ENCODE results near the gene LIN54. TPM values are rescaled to one million over a fixed set of nuclear protein-coding genes. Genes with fewer than 3 reads are reported as not detected.
"Not testable (repeated sequence)": the region's sequence is repeated elsewhere in the genome, so short reads cannot be mapped to it uniquely, and the experiment has no call there.

LIN54 gene
- total RNA-seq = 10 to 100 TPM; 21.0 to 25.2 TPM

DNA sequence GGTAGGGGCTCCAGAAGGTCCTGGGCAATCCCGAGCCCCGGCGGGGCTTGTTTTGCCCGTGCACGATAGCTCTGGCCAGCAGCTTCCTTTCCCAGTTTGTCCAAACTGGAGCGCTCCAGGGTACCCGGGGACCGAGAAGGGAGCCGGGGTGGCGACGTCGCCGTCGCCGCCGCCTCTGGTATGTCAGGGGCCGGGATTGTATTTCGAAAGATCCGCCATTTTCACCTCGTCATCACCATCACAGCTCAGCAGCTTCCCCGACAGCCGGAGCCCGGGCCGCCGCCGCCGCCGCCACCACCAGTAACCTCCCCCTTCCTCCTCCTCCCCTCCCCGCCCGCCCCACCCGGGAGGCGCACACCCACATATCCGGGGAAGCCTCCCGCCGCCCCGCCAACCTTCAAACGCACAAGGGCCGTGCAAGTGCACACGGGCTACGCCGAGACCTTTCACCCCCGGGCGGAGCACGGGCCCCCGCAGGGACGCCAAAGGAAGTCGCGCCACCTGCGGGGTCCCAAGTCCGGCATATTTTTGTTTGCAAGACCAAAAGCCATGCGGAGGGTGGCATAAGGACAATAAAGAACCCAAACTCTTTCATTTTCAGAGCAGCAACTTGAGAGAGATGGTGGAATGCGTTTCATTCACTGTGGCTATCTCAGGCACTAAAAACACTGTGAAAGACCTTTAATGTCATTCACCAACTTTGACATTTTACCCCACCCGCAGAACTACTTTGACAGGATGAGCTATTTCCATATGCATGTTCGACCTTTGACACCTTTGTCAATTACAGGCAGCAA lies at the start of gene LIN54:
Gene LIN54, minus strand, starts transcription at position 302 of the 797 bp plus-strand sequence. CDS start 25,979 bp downstream, outside the sequence.
- Mint-ChIP-seq H3K4me3 (peak within 1 kb of the TSS; percentile 93), H3K9me3 (no peaks in the 10 kb centered on the region), H3K4me1 (ENCODE audit: low read depth in 2 of 2) (peaks cover 53 to 55% of the 10 kb centered on the region in 2 donors), H3K36me3 (no peaks in the 10 kb centered on the region), H3K27ac (peak within 1 kb of the TSS; percentile 90 to 99), H3K27me3 (no peaks in the 10 kb centered on the region)
- ATAC-seq = peak; percentile 74 to 80
- peak; percentile 92 for DNase-seq (ENCODE audit: low spot score)

DNA sequence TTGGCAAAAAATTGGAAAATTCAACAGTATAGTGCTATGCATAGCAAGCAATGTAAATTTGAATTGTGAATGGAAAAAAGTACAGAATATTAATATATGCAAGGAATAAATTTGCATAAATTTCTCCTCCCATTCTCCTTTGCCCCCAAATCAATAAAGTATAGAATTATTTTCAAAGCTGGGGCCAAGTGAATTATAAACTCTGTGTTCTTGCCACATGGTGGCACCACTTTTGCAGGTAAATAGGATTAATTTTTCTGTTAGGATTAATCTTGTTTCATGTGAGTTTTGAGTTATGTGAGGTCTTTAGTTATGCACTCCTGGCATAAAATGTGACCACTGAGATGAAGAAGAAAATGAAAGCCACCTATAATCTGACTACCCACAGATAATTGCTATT lies 44.3 kb upstream of the LIN54 start:
- Mint-ChIP-seq H3K36me3 (peaks cover 17% of the 10 kb centered on the region), H3K27me3 (no peaks in the 10 kb centered on the region)

DNA sequence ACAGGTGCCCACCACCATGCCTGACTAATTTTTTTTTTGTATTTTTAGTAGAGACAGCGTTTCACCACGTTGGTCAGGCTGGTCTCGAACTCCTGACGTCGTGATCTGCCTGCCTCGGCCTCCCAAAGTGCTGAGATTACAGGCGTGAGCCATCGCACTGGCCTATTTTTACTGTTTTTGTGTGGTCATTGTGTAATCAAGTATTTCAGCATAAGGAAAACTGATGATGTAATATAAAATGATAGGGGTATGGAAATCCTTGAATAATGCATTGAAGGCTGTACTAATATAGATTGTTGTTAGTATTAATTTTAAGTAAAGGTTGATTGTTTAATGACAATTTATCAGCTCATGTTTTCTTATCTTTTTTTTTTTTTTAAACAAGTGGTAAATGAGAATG lies 38.2 kb upstream of the LIN54 start:
- H3K27me3 Mint-ChIP-seq; H3K9me3 Mint-ChIP-seq; H3K4me3 Mint-ChIP-seq; ATAC-seq; H3K4me1 Mint-ChIP-seq (ENCODE audit: low read depth in 2 of 2); DNase-seq (ENCODE audit: low spot score); H3K27ac Mint-ChIP-seq: not testable (repeated sequence)
- H3K36me3 Mint-ChIP-seq = peaks cover 15% of the 10 kb centered on the region

More for the DNA sequence above, 44.3 kb upstream of the LIN54 start:
- ATAC-seq (no peak), DNase-seq (ENCODE audit: low spot score) (no peak)
- no peak overlapping the region for H3K4me3 Mint-ChIP-seq
- no peaks in the 10 kb centered on the region for H3K9me3 Mint-ChIP-seq
- H3K4me1 Mint-ChIP-seq (ENCODE audit: low read depth in 2 of 2) = no peaks in the 10 kb centered on the region
- H3K27ac Mint-ChIP-seq = no peak overlapping the region

DNA sequence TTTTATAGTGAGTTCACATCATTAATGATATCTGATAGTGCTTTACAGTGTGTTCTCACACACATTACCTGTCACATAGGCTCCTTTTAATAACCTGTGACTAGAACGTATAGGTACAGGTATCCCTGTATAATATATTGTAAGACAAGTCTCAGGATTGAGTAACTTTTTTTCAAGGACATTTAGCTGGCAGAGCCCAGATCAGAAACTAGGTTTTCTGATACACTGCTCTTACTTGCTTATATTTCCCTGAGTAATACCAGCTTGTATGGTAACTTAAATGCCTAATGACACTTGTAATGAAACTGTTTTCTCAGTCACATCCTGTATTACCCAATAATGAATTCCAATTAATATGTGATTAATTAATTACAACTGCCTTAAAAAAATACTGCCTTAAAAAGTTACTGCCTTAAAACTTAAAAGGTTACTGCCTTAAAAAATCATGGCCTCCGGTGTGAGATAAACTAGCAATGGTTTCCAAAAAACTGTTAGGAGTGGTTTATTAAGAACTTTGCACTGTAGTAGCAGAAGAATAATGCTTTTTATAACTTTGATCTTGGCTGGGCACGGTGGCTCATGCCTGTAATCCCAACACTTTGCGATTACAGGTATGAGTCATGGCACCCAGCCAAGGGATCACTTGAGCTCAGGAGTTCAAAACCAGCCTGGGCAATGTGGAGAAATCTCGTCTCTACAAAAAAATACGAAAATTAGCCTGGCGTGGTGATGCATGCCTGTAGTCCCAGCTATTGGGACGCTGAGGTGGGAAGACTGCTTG lies 36.3 kb upstream of the LIN54 start:
- Mint-ChIP-seq H3K27me3 (no peaks in the 10 kb centered on the region), H3K36me3 (peaks cover 6% of the 10 kb centered on the region), H3K27ac (no peak overlapping the region), H3K4me1 (ENCODE audit: low read depth in 2 of 2) (peaks cover 0 to 5% of the 10 kb centered on the region in 2 donors), H3K4me3 (no peak overlapping the region), H3K9me3 (no peaks in the 10 kb centered on the region)
- ATAC-seq (no peak), DNase-seq (ENCODE audit: low spot score) (no peak)

DNA sequence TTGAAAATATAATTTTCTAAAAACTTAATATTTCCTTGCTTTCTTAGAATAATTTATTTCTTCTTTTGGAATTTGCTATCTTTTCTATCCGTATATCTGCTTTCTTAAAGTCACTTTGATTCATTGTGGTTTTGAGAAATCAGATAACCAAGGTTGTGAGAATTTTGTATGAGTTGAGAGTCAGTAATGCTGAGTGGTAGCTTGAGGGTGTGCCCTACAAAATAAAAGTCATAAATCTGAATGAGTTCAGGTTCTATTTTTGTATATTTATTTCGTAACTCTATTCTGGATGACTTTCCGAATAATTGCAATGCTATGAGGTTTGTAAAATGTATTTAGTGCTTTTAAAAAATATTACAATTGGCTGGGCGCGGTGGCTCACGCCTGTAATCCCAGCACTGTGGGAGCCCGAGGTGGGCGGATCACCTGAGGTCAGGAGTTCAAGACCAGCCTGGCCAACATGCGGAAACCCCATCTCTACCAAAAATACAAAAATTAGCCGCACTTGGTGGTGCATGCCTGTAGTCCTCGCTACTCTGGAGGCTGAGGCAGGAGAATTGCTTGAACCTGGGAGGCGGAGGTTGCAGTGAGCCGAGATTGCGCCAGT lies 33.3 kb upstream of the LIN54 start:
- H3K27ac Mint-ChIP-seq = no peak overlapping the region
- H3K4me1 Mint-ChIP-seq (ENCODE audit: low read depth in 2 of 2) = peaks cover 11 to 17% of the 10 kb centered on the region in 2 donors
- ATAC-seq (no peak), DNase-seq (ENCODE audit: low spot score) (no peak)
- H3K4me3 Mint-ChIP-seq = no peak overlapping the region
- H3K9me3 Mint-ChIP-seq = no peaks in the 10 kb centered on the region
- H3K27me3 Mint-ChIP-seq = no peaks in the 10 kb centered on the region
- no peaks in the 10 kb centered on the region for H3K36me3 Mint-ChIP-seq

DNA sequence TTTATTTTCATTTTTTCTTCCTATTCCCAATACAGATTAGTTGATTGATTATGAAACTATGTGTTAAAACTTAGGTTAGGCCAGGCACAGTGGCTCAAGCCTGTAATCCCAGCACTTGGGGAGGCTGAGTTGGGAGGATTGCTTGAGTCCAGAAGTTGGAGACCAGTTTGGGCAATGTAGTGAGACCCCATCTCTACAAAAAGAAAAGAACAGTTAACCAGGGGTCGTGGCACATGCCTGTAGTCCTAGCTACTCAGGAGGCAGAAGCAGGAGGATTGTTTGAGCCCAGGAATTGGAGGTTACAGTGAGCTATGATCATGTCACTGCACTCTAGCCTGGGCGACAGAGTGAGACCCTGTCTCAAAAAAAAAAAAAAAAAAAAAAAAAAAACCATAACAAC lies 32.5 kb upstream of the LIN54 start:
- Mint-ChIP-seq H3K4me1 (ENCODE audit: low read depth in 2 of 2) (peaks cover 11 to 18% of the 10 kb centered on the region in 2 donors), H3K27ac (peak overlapping the region in 1 of 2 donors; percentile 53)
- not testable (repeated sequence) for H3K9me3 Mint-ChIP-seq; DNase-seq (ENCODE audit: low spot score); H3K36me3 Mint-ChIP-seq; ATAC-seq; H3K4me3 Mint-ChIP-seq; H3K27me3 Mint-ChIP-seq

DNA sequence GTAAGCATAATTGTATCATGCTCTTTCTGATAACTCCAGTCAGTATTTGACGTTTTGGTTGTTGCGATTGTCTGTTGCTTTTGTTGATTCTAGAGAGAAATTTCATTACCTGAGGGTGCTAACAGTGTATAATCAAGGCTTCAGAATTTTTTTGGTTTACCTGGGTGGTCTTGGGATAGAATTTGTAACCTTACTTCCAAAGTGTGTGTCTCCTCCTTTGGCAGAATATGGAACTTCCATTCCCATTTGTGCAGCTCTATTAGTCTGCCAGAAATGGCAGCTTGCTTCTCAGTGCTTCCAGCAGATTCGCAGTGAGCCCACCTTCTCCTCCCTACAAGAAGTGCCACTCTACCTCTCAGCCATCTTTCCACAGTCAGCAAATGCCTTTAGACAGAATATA lies 29.6 kb upstream of the LIN54 start:
- no peaks in the 10 kb centered on the region for H3K27me3 Mint-ChIP-seq
- ATAC-seq (no peak), DNase-seq (ENCODE audit: low spot score) (no peak)
- no peaks in the 10 kb centered on the region for H3K9me3 Mint-ChIP-seq
- H3K27ac Mint-ChIP-seq = peak overlapping the region in 1 of 2 donors; percentile 6
- H3K36me3 Mint-ChIP-seq = peaks cover under 1% of the 10 kb centered on the region
- peaks cover 29 to 30% of the 10 kb centered on the region in 2 donors for H3K4me1 Mint-ChIP-seq (ENCODE audit: low read depth in 2 of 2)
- no peak overlapping the region for H3K4me3 Mint-ChIP-seq

DNA sequence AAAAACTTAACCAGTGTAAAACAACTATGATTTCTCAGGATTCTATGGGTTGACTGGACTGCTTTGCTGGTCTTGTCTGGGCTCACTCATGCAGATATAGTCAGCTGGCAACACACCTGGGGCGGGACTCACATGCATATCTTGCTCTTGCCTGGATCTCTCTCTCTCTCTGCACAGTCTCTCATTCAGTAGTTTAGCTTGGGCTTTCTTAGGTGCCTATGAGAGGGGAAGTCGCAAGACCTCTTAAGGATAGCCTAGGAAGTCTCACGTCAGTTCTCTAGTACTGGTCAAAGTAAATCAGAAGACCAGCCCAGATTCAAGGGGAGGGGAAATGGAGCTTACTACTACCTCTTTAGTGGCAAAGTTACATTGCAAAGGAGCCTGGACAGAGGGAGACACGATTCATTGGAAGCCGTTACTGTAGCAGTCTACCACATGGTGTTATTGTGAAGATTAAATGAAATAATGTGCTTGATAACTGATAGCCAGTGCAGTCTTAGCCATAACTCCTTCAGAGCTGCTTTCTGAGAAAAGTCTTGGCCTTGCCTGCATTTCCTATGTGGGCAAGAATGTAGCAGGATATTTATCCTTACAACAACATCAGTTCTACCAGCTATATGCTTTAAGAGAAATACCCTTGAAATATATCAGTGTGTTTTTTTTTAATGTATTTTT lies 26.5 kb upstream of the LIN54 start:
- Mint-ChIP-seq H3K4me1 (ENCODE audit: low read depth in 2 of 2) (peaks cover 31 to 35% of the 10 kb centered on the region in 2 donors), H3K27ac (peak overlapping the region; percentile 12 to 94), H3K27me3 (no peaks in the 10 kb centered on the region), H3K36me3 (peaks cover 5% of the 10 kb centered on the region), H3K9me3 (no peaks in the 10 kb centered on the region), H3K4me3 (peak overlapping the region; percentile 100)
- DNase-seq (ENCODE audit: low spot score) (no peak), ATAC-seq (no peak)

DNA sequence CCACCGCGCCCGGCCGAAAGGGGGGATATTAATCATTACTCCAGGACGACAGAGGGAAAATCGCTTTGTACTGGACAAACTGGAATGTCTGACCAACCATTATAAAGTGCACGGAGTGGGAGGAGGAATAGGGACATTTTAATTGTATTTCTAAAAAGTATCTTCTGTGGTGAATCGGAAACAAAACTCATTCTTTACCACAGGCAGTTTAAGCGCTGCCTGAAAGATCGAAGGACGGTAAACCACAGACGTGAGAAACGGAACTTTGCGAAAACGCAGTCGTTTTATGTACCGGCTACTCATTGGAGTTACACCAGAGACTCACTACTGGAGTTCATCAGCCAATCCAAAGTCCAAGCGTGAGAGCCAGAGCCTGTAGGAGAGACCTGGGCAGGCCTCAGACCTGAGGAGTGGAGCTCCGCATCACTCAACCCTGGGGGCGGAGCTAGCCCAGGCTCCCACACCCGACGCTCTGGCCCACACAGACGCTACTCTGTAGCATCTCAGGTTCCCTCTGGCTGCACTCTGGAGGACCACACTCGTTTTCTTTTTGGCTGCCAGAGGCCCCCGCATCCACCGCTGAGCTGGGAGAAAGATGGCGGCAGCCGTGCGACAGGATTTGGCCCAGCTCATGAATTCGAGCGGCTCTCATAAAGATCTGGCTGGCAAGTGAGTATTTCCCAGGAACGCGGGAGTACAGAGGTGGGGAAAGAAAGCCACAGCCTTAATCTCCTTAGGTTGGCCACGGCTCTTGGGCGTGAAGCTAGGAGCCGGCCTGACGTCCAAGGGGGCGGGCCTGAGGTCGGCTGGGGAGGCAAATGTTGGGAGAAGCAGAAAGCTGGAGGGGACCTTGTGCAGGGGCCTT lies 24.2 kb upstream of the LIN54 start, which contains the start of gene COPS4:
Gene COPS4, plus strand, starts transcription at position 554 of the 865 bp plus-strand sequence. Its CDS starts 42 bp downstream, at position 596.
- peaks cover 5% of the 10 kb centered on the region for H3K36me3 Mint-ChIP-seq
- peaks cover 23 to 26% of the 10 kb centered on the region in 2 donors for H3K4me1 Mint-ChIP-seq (ENCODE audit: low read depth in 2 of 2)
- peak within 1 kb of the TSS; percentile 94 to 100 for H3K27ac Mint-ChIP-seq
- peak within 1 kb of the TSS; percentile 100 for H3K4me3 Mint-ChIP-seq
- ATAC-seq (peak; percentile 100), DNase-seq (ENCODE audit: low spot score) (peak; percentile 98)
- H3K27me3 Mint-ChIP-seq = no peaks in the 10 kb centered on the region
- no peaks in the 10 kb centered on the region for H3K9me3 Mint-ChIP-seq

DNA sequence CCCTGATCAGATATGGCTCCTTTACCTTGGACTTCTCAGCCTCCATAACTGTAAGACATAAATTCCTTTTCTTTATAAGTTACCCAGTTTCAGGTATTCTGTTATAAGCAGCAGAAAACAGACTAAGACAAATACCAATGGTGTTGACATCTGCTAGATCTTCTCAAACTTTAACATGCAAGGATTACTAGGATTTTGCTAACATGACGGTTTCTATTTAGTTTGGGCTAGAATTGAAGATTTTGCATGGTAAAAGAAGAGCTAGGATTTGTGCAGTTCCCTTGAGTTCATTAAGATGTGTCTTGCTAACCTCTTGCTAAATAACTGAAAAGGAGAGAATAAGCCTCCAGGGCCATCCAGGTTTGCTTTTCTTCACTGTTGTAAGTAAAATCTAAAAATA lies 19.1 kb upstream of the LIN54 start:
- Mint-ChIP-seq H3K4me3 (no peak overlapping the region), H3K9me3 (peaks cover 3% of the 10 kb centered on the region), H3K27ac (no peak overlapping the region), H3K27me3 (peaks cover 0 to 7% of the 10 kb centered on the region in 2 donors), H3K36me3 (peaks cover 6% of the 10 kb centered on the region), H3K4me1 (ENCODE audit: low read depth in 2 of 2) (peaks cover 0 to 3% of the 10 kb centered on the region in 2 donors)
- DNase-seq (ENCODE audit: low spot score) = no peak
- no peak for ATAC-seq

DNA sequence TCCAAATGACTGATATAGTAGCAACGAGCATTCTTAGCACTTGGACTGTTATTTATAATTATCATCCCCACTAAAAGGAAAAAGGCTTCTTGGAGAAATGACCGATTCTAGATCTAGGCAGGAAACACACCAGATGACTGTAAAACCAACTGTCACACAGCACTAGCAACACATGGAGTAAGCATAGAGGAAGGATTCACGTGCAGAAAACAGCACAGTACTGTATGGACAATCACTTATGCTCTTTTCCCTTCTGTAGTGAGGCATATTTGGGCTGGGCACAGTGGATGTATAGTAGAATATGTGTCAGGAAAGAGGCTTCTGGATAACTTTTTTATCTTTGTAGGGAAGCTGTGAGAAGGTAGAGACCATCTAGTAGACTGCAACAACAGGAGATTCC lies 18.4 kb upstream of the LIN54 start:
- ATAC-seq (no peak), DNase-seq (ENCODE audit: low spot score) (no peak)
- no peak overlapping the region for H3K4me3 Mint-ChIP-seq
- H3K27ac Mint-ChIP-seq = no peak overlapping the region
- H3K9me3 Mint-ChIP-seq = peaks cover 3% of the 10 kb centered on the region
- peaks cover 0 to 3% of the 10 kb centered on the region in 2 donors for H3K4me1 Mint-ChIP-seq (ENCODE audit: low read depth in 2 of 2)
- peaks cover 0 to 7% of the 10 kb centered on the region in 2 donors for H3K27me3 Mint-ChIP-seq
- peaks cover 6% of the 10 kb centered on the region for H3K36me3 Mint-ChIP-seq

DNA sequence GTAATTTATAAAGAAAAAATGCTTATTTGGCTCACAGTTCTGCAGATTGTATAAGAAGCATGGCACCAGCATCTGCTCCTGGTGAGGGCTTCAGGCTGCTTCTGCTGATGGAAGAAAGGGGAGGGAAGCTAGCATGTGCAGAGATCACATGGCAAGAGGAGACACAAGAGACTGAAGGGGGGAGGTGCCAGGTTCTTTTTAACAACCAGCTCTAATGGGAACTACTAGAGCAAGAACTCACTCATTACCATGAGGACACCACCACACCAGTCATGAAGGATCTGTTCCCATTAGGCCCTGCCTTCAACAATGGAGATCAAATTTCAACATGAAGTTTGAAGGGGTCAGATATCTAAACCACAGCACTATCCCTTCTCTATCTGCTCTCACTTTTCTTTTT lies 14.9 kb upstream of the LIN54 start:
- no peak overlapping the region for H3K4me3 Mint-ChIP-seq
- H3K9me3 Mint-ChIP-seq = peaks cover 3% of the 10 kb centered on the region
- H3K4me1 Mint-ChIP-seq (ENCODE audit: low read depth in 2 of 2) = no peaks in the 10 kb centered on the region
- no peak overlapping the region for H3K27ac Mint-ChIP-seq
- DNase-seq (ENCODE audit: low spot score) (no peak), ATAC-seq (no peak)
- H3K27me3 Mint-ChIP-seq = peaks cover 0 to 7% of the 10 kb centered on the region in 2 donors
- peaks cover 6% of the 10 kb centered on the region for H3K36me3 Mint-ChIP-seq
